HepG2 (cell line): ENCODE data around the gene CDNF. TPM values are rescaled to one million over a fixed set of nuclear protein-coding genes. Genes with fewer than 3 reads are reported as not detected.

Source experiments
- BRF2 ChIP-seq: sonication (generic); formaldehyde crosslinking; IDR thresholded peaks from 2 replicates; pipeline ENCODE4 v1.8.1; 2022; ENCODE audit warnings: mild to moderate bottlenecking, missing genetic modification reagents
- HDAC1 ChIP-seq: sonication (generic); formaldehyde crosslinking; IDR thresholded peaks from 2 replicates; pipeline ENCODE4 v1.5.1; 2020; ENCODE audit warnings: mild to moderate bottlenecking, missing genetic modification reagents
- KAT8 ChIP-seq: IDR thresholded peaks from 2 replicates; pipeline ENCODE4 v1.6.1; 2016; ENCODE audit warnings: missing genetic modification reagents, missing compliant biosample characterization
- MIER3 ChIP-seq: IDR thresholded peaks from 2 replicates; pipeline ENCODE4 v1.6.1; 2016; ENCODE audit warnings: missing compliant biosample characterization, borderline replicate concordance
- PPARG ChIP-seq: conservative IDR thresholded peaks from 2 replicates; pipeline ENCODE4 v1.6.1; 2016; ENCODE audit warnings: missing biosample characterization, missing genetic modification reagents
- TRAFD1 ChIP-seq: sonication (generic); formaldehyde crosslinking; IDR thresholded peaks from 2 replicates; pipeline ENCODE4 v1.5.1; 2020; ENCODE audit warnings: missing genetic modification reagents, mild to moderate bottlenecking, borderline replicate concordance
- ZC3H13 ChIP-seq: sonication (generic); formaldehyde crosslinking; IDR thresholded peaks from 2 replicates; pipeline ENCODE4 v1.8.1; 2023; ENCODE audit warnings: mild to moderate bottlenecking, missing genetic modification reagents, moderate library complexity
- ZFP41 ChIP-seq: sonication (generic); formaldehyde crosslinking; IDR thresholded peaks from 2 replicates; pipeline ENCODE4 v1.4.0; 2020; ENCODE audit warnings: mild to moderate bottlenecking, missing genetic modification reagents, borderline replicate concordance
- polyA plus RNA-seq, 8 experiments: library from polyadenylated mRNA; depleted of rRNA in 3 of 8; stranded (reverse) in 7 of 8; unstranded in 1 of 8; fragments of >200 nt; fragmentation: Illumina TruSeq in 4 of 8; extraction: Trizol in 4 of 8; gene quantifications; 2 replicates each; pipeline versions ENCODE4 v1.2.1 to v1.2.3, GENCODE V29; 2011 to 2016; ENCODE audit warnings: low read depth in 4 of 8, missing spikeins in 1 of 8, mixed read lengths in 1 of 8; ENCODE audit not compliant: insufficient read depth in 1 of 8
- total RNA-seq, 5 experiments: library from RNA; depleted of rRNA; stranded (reverse); fragments of >200 nt; fragmentation: Illumina TruSeq; extraction: Trizol; gene quantifications; 2 replicates each; pipeline ENCODE4 v1.2.3, GENCODE V29; 2016; ENCODE audit warnings: low read depth in 1 of 5
- TF ChIP-seq, protein P1 (sequence below): sonication (generic); formaldehyde crosslinking; conservative IDR thresholded peaks from 2 replicates; pipeline ENCODE4 v1.8.0; 2022; ENCODE audit warnings: mild to moderate bottlenecking, moderate library complexity, missing genetic modification reagents
- TF ChIP-seq, protein P2 (sequence below): sonication (generic); formaldehyde crosslinking; IDR thresholded peaks from 2 replicates; pipeline ENCODE4 v1.4.0; 2020; ENCODE audit warnings: low read depth, missing genetic modification reagents

CDNF gene
- total and polyA plus RNA-seq, 2 of the 13 experiments (the other 11 are each of a cell fraction or from before 2014, with no cell fraction given), result 0.29 to 0.33 TPM

GRCh38 chr10:14878266-14879123 is 40.7 kb upstream of the CDNF start, which contains the start of gene SUV39H2 (continued):
- no peak for TF ChIP-seq ZFP41 (CRISPR knock-in tag)
- TF ChIP-seq, protein P1, sequence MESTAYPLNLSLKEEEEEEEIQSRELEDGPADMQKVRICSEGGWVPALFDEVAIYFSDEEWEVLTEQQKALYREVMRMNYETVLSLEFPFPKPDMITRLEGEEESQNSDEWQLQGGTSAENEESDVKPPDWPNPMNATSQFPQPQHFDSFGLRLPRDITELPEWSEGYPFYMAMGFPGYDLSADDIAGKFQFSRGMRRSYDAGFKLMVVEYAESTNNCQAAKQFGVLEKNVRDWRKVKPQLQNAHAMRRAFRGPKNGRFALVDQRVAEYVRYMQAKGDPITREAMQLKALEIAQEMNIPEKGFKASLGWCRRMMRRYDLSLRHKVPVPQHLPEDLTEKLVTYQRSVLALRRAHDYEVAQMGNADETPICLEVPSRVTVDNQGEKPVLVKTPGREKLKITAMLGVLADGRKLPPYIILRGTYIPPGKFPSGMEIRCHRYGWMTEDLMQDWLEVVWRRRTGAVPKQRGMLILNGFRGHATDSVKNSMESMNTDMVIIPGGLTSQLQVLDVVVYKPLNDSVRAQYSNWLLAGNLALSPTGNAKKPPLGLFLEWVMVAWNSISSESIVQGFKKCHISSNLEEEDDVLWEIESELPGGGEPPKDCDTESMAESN (CRISPR knock-in tag), result peak; percentile 90
- TF ChIP-seq, protein P2, sequence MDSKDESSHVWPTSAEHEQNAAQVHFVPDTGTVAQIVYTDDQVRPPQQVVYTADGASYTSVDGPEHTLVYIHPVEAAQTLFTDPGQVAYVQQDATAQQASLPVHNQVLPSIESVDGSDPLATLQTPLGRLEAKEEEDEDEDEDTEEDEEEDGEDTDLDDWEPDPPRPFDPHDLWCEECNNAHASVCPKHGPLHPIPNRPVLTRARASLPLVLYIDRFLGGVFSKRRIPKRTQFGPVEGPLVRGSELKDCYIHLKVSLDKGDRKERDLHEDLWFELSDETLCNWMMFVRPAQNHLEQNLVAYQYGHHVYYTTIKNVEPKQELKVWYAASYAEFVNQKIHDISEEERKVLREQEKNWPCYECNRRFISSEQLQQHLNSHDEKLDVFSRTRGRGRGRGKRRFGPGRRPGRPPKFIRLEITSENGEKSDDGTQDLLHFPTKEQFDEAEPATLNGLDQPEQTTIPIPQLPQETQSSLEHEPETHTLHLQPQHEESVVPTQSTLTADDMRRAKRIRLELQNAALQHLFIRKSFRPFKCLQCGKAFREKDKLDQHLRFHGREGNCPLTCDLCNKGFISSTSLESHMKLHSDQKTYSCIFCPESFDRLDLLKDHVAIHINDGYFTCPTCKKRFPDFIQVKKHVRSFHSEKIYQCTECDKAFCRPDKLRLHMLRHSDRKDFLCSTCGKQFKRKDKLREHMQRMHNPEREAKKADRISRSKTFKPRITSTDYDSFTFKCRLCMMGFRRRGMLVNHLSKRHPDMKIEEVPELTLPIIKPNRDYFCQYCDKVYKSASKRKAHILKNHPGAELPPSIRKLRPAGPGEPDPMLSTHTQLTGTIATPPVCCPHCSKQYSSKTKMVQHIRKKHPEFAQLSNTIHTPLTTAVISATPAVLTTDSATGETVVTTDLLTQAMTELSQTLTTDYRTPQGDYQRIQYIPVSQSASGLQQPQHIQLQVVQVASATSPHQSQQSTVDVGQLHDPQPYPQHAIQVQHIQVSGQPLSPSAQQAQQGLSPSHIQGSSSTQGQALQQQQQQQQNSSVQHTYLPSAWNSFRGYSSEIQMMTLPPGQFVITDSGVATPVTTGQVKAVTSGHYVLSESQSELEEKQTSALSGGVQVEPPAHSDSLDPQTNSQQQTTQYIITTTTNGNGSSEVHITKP (CRISPR knock-in tag), result no peak
- peak; percentile 75 for TF ChIP-seq ZC3H13 (CRISPR knock-in tag)
- peak; percentile 80 for TF ChIP-seq KAT8 (CRISPR knock-in tag)
- TF ChIP-seq MIER3 (CRISPR knock-in tag), result peak; percentile 81; the same call in 1 of the 2 replicates
- TF ChIP-seq TRAFD1 (CRISPR knock-in tag), result no peak; the same call in 1 of the 2 replicates
- no peak for TF ChIP-seq PPARG (CRISPR knock-in tag)
- TF ChIP-seq BRF2, result peak; percentile 67; the same call in 1 of the 2 replicates
- TF ChIP-seq HDAC1, result peak; percentile 77
